ENCODE measurements around the gene DCBLD1.

GRCh38 chr6:117557951-117558350 lies 75.5 kb downstream of the DCBLD1 start:
- TF ChIP-seq CTCF (IDR thresholded peaks at IDR 0.05): no peak
- TF ChIP-seq ATF2 (CRISPR knock-in tag; IDR thresholded peaks at IDR 0.05; ENCODE audit: borderline replicate concordance, low read depth): no peak
- TF ChIP-seq MLX (CRISPR knock-in tag; IDR thresholded peaks at IDR 0.05): no peak
- no peak for TF ChIP-seq IRF2 (CRISPR knock-in tag; IDR thresholded peaks at IDR 0.05; ENCODE audit: borderline replicate concordance, low read depth)
- no peak for TF ChIP-seq FOXP4 (CRISPR knock-in tag; IDR thresholded peaks at IDR 0.05)
- no peak for TF ChIP-seq TEAD4 (CRISPR knock-in tag; IDR thresholded peaks at IDR 0.05)
- TF ChIP-seq NR2C2 (CRISPR knock-in tag; IDR thresholded peaks at IDR 0.05): no peak
- no peak for TF ChIP-seq CBFB (CRISPR knock-in tag; IDR thresholded peaks at IDR 0.05; ENCODE audit: low read depth)
- no peak for TF ChIP-seq ZNF219 (CRISPR knock-in tag; IDR thresholded peaks at IDR 0.05; ENCODE audit: borderline replicate concordance)
- no peak for TF ChIP-seq ATF3 (CRISPR knock-in tag; conservative IDR thresholded peaks at IDR 0.05)
